VCaP (cell line): ENCODE results near the gene GABRB3.

ENCODE experiments used
- H3K27ac ChIP-seq: fragments of 450-650 bp; 2 replicates; pipeline ENCODE4 v1.5.1; 2017
- TF ChIP-seq, protein P1 (sequence below): fragments of 450-650 bp; conservative IDR thresholded peaks from 2 replicates; pipeline ENCODE4 v1.5.1; 2017; ENCODE audit warnings: mild to moderate bottlenecking, moderate library complexity

The GABRB3 gene

DNA sequence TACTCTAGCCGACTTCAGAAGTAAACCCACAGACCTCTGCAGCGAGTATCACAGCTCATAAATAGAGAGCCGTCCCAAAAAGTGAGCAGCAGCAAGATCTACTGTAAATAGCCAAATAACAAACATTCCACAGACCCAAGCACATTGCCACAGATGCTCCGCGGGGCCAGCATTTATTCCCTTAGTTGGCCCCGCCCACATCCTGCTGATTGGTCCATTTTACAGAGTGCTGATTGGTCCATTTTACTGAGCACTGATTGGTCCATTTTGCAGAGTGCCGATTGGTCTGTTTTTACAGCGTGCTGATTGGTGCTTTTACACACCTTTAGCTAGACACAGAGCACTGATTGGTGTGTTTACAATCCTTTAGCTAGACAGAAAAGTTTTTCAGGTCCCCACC is 17.3 kb upstream of the GABRB3 start:
- TF ChIP-seq, protein P1, sequence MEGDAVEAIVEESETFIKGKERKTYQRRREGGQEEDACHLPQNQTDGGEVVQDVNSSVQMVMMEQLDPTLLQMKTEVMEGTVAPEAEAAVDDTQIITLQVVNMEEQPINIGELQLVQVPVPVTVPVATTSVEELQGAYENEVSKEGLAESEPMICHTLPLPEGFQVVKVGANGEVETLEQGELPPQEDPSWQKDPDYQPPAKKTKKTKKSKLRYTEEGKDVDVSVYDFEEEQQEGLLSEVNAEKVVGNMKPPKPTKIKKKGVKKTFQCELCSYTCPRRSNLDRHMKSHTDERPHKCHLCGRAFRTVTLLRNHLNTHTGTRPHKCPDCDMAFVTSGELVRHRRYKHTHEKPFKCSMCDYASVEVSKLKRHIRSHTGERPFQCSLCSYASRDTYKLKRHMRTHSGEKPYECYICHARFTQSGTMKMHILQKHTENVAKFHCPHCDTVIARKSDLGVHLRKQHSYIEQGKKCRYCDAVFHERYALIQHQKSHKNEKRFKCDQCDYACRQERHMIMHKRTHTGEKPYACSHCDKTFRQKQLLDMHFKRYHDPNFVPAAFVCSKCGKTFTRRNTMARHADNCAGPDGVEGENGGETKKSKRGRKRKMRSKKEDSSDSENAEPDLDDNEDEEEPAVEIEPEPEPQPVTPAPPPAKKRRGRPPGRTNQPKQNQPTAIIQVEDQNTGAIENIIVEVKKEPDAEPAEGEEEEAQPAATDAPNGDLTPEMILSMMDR: no peak
- peak overlapping the region; percentile 74 for H3K27ac ChIP-seq

DNA sequence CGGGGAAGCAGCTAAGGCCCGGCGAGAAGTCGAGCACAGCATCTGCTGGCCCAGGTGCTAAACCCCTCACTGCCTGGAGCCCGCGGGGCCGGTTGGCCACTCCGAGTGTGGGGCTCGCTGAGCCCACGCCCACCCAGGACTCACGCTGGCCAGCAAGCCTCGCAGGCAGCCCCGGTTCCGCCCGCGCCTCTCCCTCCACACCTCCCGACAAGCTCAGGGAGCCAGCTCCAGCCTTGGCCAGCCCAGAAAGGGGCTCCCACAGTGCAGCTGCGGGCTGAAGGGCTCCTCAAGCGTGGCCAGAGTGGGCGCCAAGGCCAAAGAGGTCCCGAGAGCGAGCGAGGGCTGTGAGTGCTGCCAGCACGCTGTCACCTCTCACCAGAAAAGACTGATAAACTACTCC is 8.9 kb upstream of the GABRB3 start:
- TF ChIP-seq, protein P1: no peak
- H3K27ac ChIP-seq: no peak overlapping the region

DNA sequence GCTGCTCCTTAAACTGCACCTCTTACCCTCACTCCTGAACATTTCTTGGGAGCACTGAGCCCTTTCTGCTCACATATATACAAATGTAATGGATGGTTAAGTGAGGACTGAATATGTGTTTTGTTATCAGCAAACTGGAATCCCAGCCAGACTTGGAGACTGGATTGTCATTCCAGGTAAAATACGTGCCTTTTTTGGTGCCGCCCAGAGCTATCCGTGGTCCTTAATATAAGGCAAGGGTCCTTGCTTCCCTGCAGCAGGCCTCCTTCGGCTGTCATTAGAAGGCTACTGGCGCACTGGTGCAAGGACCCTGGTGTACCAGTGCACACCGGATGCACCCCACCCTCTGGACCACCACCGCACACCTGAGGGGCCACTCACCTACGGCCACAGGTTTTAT is 1.1 kb upstream of the GABRB3 start:
- peak overlapping the region; percentile 96 for H3K27ac ChIP-seq
- TF ChIP-seq, protein P1: no peak

DNA sequence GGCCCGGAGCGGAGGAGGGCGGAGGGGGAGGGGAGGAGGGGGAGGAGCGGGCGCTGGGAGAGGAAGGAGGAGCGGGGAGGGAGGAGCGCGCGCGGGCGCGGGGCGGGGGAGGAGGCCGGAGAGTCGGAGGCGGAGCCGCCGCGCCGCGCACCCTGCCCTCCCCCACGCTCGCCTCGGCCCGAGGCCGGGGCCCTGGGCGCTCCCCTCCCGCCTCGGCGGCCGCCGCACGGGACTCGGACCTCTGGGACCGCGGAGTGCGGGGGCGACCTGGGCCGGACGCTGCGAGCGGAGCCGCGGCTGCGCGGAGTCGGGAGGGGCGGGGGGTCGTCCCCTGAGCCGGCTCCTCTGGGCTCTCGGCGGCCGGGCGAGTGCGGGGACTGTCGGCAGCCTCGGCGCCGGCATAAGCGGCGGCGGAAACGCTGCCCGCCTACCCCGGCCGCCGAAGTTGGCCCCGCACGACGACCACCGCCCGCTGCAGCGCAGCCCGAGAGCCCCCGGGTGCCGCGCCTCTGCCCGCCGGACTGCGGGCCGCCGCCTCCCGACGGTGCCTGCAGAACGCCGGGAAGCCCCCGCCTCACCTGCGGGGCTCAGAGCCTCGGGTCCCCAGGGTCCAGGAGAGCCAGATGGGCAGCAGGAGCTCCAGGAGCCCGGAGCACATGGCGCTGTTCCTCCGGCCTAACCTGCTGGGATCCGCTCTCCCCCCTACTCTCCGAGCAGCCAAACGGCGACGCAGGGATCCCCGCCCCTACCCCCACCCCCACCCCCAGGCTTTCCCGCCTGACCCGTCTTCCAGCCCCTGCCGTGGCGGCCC is 406 bp upstream of the GABRB3 start:
- peak overlapping the region; percentile 96 for H3K27ac ChIP-seq
- TF ChIP-seq, protein P1: no peak

DNA sequence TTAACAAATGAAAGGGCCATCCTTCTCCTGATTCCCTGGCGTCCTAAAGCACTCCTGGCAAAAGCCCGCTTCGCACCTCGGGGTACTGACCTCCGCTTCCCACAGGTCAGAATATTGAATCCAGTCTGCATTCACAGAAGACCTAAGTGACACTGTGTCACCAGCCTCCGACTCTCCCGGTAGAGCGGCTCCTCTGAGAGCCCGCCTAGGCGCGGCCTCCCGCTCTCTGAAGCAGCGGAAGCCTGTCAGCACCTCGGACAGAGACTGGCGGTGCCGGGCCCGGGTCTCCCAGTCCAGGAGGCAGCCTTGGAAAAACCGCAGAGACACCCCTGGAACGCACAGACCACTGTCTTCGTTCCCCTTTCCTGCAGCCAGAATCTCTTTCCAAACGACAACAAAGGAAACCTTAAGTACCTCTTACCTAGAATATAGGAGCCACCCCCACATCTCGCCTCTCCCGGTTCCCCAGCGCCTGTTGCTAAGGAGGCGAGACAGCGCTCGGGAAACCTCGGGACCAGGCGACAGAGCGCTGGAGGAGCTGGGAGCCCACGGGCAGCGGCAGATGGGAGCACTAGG is 1.2 kb downstream of the GABRB3 start:
- peak overlapping the region; percentile 96 for H3K27ac ChIP-seq
- TF ChIP-seq, protein P1: no peak

DNA sequence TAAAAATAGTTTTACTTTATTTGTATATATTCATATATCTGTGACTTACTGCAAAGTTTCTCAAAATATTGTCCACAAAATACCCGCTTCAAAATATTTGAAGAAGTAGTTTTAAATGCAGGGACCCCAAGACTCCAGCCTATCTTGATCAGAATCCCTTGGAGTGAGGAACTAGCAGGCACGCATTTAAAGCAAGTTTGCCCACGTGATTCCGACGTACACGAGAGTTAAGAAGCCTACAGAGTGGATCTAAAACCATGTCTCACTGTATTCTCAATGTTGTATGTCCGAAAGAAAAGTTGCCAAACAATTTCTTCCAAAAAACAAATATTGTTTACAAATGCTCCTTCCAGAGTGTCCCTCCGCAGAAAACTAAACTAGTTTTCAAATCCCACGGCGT is 1.7 kb downstream of the GABRB3 start:
- TF ChIP-seq, protein P1: no peak
- peak overlapping the region; percentile 96 for H3K27ac ChIP-seq

DNA sequence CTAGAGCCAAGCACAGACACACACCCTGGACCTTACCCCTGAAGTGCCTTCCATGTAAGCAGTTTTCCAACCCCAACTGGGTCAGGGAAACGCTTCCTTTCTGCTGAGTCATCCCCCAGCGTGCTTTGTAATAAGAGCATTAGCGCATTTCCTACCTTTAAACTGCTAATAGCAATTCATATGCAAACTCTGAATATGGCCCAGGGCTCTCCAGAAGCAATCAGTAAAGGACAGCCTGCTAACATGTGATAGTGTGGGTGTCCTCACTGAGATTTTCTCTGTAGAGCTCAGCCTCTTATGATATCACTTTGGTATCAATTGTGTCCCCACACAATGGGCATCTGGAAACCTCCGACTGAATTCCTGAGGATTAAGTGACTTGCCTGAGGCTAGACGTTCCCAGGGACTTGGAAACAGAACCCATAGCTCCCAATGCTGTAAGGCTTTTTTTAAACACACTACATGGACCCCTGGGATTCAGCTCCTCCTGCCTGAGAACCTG is 5.6 kb downstream of the GABRB3 start:
- H3K27ac ChIP-seq: no peak overlapping the region
- TF ChIP-seq, protein P1: no peak
